OCI-LY3 (cell line): ENCODE data around the gene PHF24.

Experiments
- H2AFZ ChIP-seq: fragments of 200-600, 300-600 bp; shearing (Covaris generic); 2 replicates; pipeline ENCODE4 v1.6.0; 2014; ENCODE audit warnings: antibody characterized with exemption, low read depth, low read length
- H3K27ac ChIP-seq: fragments of 200-600, 300-600 bp; sonication (generic); 2 replicates; pipeline ENCODE4 v1.5.1; 2014; ENCODE audit warnings: mild to moderate bottlenecking, low read length, moderate library complexity, mixed read lengths
- H3K27me3 ChIP-seq: fragments of 200-600, 300-600 bp; sonication (generic); 2 replicates; pipeline ENCODE4 v1.6.1; 2014; ENCODE audit warnings: low read depth, low read length, mixed read lengths
- H3K36me3 ChIP-seq: fragments of 200-600, 300-600 bp; sonication (generic); replicated peaks from 2 replicates; pipeline ENCODE3; 2014; ENCODE audit warnings: low read depth, low read length, mixed read lengths
- H3K4me1 ChIP-seq: fragments of 300-600, 200-600 bp; sonication (generic); 2 replicates; pipeline ENCODE4 v1.6.1; 2014; ENCODE audit warnings: low read length, mixed read lengths
- H3K4me2 ChIP-seq: fragments of 200-600, 300-600 bp; sonication (generic); 2 replicates; pipeline ENCODE4 v1.6.1; 2014; ENCODE audit warnings: low read length, mixed read lengths
- H3K4me3 ChIP-seq: fragments of 300-600, 200-600 bp; sonication (generic); 2 replicates; pipeline ENCODE4 v1.5.1; 2014; ENCODE audit warnings: antibody characterized with exemption, mild to moderate bottlenecking, low read length, moderate library complexity
- H3K79me2 ChIP-seq: fragments of 300-600, 200-600 bp; shearing (Covaris generic); 2 replicates; pipeline ENCODE4 v1.6.1; 2014; ENCODE audit warnings: mild to moderate bottlenecking, low read length, mixed read lengths
- H3K9ac ChIP-seq: fragments of 300-600, 200-600 bp; shearing (Covaris generic); 2 replicates; pipeline ENCODE4 v1.6.0; 2014; ENCODE audit warnings: mild to moderate bottlenecking, low read length, moderate library complexity
- H3K9me3 ChIP-seq: fragments of 200-600, 300-600 bp; shearing (Covaris generic); 2 replicates; pipeline ENCODE4 v1.6.1; 2014; ENCODE audit warnings: low read length, mixed read lengths; ENCODE audit not compliant: insufficient read depth
- H4K20me1 ChIP-seq: fragments of 200-600, 300-600 bp; sonication (generic); 2 replicates; pipeline ENCODE4 v1.6.1; 2016; ENCODE audit warnings: low read length, mixed read lengths; ENCODE audit not compliant: insufficient read depth
- CTCF ChIP-seq: fragments of 200-600, 300-600 bp; sonication (generic); IDR thresholded peaks from 2 replicates; pipeline ENCODE4 v1.5.1; 2014; ENCODE audit warnings: antibody characterized with exemption, low read length, low read depth
- EZH2phosphoT487 ChIP-seq: fragments of 200-600 bp; shearing (Covaris generic); IDR thresholded peaks from 2 replicates; pipeline ENCODE4 v1.6.1; 2018; ENCODE audit warnings: antibody characterized with exemption, mixed run types, low read depth

The PHF24 gene

GRCh38 chr9:34983209-34983608 is 25.1 kb downstream of the PHF24 start:
- no peak overlapping the region for H3K9ac ChIP-seq
- TF ChIP-seq CTCF (no peak), EZH2phosphoT487 (no peak)
- H3K36me3 ChIP-seq, result no peaks in the 10 kb centered on the region
- H3K4me2 ChIP-seq, result peak overlapping the region; percentile 34; the same call in 1 of the 2 replicates
- peaks cover 47% of the 10 kb centered on the region for H3K4me1 ChIP-seq
- H2AFZ ChIP-seq, result no peak overlapping the region
- H3K27me3 ChIP-seq, result no peaks in the 10 kb centered on the region
- H3K9me3 ChIP-seq, result no peaks in the 10 kb centered on the region
- no peak overlapping the region for H3K4me3 ChIP-seq
- H4K20me1 ChIP-seq, result peaks cover 5% of the 10 kb centered on the region; the same call in 1 of the 2 replicates
- no peaks in the 10 kb centered on the region for H3K79me2 ChIP-seq
- no peak overlapping the region for H3K27ac ChIP-seq

GRCh38 chr9:34984049-34984448 is 26.0 kb downstream of the PHF24 start:
- H3K36me3 ChIP-seq, result no peaks in the 10 kb centered on the region
- peaks cover 52% of the 10 kb centered on the region for H3K4me1 ChIP-seq
- no peak overlapping the region for H3K27ac ChIP-seq
- H3K4me2 ChIP-seq, result no peak overlapping the region
- peaks cover 5% of the 10 kb centered on the region; the same call in 1 of the 2 replicates for H4K20me1 ChIP-seq
- H3K9ac ChIP-seq, result no peak overlapping the region
- no peak overlapping the region for H3K4me3 ChIP-seq
- no peaks in the 10 kb centered on the region for H3K79me2 ChIP-seq
- H3K9me3 ChIP-seq, result no peaks in the 10 kb centered on the region
- no peak overlapping the region for H2AFZ ChIP-seq
- H3K27me3 ChIP-seq, result no peaks in the 10 kb centered on the region
- TF ChIP-seq EZH2phosphoT487, result no peak
- no peak for TF ChIP-seq CTCF

GRCh38 chr9:34985311-34985899 is 27.3 kb downstream of the PHF24 start:
- H3K4me1 ChIP-seq, result peaks cover 55% of the 10 kb centered on the region
- H3K9ac ChIP-seq, result no peak overlapping the region
- H3K27me3 ChIP-seq, result no peaks in the 10 kb centered on the region
- peaks cover 5% of the 10 kb centered on the region; the same call in 1 of the 2 replicates for H4K20me1 ChIP-seq
- TF ChIP-seq CTCF, result peak; percentile 89
- TF ChIP-seq EZH2phosphoT487, result no peak
- no peak overlapping the region for H3K4me3 ChIP-seq
- H3K9me3 ChIP-seq, result no peaks in the 10 kb centered on the region
- H3K27ac ChIP-seq, result no peak overlapping the region
- H3K79me2 ChIP-seq, result peaks cover 3% of the 10 kb centered on the region; the same call in 1 of the 2 replicates
- H3K36me3 ChIP-seq, result no peaks in the 10 kb centered on the region
- H3K4me2 ChIP-seq, result no peak overlapping the region
- H2AFZ ChIP-seq, result no peak overlapping the region

DNA sequence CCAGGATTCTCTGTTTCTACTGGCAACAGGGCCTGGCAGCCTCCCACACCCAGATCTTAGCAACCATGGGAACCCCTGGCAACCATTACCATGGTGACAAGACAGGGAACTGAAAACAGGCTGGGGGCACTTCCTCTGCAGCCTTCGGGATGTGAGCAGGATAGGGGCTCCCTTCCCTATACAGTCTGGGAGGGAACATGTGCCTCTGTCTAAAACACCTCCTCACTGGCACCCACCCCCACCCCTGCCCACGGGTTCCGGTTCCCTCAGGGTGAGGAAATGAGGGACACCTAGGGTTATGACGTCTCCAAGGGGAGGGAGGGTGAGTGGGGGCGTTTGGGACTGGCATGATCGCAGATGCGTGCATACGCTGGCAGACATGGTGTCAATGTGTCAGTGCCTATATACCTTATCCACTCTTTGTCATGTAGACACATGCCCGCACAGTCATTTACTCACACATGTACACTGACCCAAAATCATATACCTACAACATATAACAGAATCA is 28.5 kb downstream of the PHF24 start:
- no peak overlapping the region for H3K9ac ChIP-seq
- peaks cover 67% of the 10 kb centered on the region for H3K4me1 ChIP-seq
- no peaks in the 10 kb centered on the region for H3K36me3 ChIP-seq
- H2AFZ ChIP-seq, result no peak overlapping the region
- peak overlapping the region; percentile 53 for H3K4me3 ChIP-seq
- no peak for TF ChIP-seq EZH2phosphoT487
- no peak for TF ChIP-seq CTCF
- peak overlapping the region; percentile 15; the same call in 1 of the 2 replicates for H3K27ac ChIP-seq
- peaks cover 12% of the 10 kb centered on the region for H3K79me2 ChIP-seq
- H4K20me1 ChIP-seq, result peaks cover 5% of the 10 kb centered on the region; the same call in 1 of the 2 replicates
- H3K4me2 ChIP-seq, result peak overlapping the region; percentile 76
- H3K27me3 ChIP-seq, result no peaks in the 10 kb centered on the region
- H3K9me3 ChIP-seq, result no peaks in the 10 kb centered on the region
